Kidney tubule cell (primary cell): ENCODE data around the gene CACHD1.

Source experiments
- DNase-seq: peaks from one replicate; pipeline ENCODE4 v3.0.0-alpha.2; 2018; ENCODE audit warnings: low spot score

CACHD1 gene

DNA sequence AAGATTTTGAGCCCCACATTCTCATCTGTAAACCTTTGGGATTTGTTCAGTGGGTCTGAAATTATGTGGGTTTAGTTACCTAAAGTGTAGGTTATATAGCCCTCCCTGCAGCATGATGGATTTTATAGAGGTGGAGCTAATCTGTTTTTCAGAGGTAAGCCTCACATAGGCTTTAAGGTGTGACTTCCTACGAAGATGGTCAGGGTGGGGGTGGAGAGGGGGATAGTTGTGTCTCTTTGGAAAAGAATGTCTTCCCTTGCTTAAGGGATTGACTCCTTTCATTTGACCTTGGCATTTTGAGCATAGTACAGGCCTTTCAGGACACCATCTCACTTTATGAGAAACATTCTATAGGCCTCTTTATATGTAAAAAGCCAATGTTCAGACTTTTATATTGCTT is 3.4 kb downstream of the CACHD1 start:
- DNase-seq, result no peak

DNA sequence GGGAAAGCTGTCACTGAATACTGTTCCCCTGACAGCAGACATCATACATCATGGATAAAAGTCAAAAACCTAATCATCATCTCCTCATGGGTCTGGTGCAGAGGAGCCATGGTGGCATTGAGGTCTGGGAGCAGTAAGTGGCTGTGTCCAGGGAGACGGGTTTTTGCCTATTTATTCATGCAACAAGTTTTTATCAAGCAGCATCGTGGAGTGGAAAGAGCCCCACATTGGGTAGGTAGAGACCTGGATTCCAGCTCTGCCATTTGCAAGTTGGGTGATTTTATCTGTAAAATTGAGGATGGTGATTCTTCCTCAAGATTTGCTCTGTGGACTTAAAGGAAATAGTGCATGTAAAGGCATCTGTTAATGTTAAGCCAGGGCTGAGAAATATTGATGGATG is 4.2 kb downstream of the CACHD1 start:
- no peak for DNase-seq

DNA sequence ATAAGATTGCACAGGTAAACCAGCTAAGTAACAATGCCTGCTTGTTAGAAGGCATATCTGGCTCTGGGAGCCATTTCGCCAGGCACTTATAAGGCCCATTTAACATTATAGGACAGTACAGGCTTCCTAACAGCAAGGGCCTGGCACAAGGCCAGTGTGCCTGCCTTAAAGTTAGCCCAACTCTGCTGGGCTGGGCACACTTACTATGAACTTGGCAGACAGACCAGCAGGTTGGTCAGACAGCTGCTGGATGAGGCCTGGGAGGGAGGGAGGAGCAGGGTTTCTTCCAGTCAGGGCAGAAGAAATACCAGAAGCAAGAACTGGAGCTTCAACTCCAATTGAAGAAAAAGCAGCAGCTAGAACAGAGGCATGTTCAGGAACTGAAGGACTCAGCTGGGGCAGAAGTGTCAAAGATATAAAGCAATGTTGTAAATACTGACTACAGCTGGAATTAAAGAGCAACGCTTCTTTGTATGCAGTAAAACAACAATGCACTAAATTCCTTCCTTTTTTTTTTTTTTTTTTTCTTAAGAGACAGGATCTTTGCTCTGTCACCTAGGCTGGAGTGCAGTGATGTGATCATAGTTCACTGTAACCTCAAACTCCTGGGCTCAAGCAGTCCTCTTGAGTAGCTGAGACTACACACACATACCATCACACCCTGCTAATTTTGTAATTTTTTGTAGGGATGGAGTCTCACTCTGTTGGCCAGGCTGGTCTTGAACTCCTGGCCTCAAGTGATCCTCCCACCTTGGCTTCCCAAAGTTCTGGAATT is 4.9 kb downstream of the CACHD1 start:
- DNase-seq, result peak; percentile 63

DNA sequence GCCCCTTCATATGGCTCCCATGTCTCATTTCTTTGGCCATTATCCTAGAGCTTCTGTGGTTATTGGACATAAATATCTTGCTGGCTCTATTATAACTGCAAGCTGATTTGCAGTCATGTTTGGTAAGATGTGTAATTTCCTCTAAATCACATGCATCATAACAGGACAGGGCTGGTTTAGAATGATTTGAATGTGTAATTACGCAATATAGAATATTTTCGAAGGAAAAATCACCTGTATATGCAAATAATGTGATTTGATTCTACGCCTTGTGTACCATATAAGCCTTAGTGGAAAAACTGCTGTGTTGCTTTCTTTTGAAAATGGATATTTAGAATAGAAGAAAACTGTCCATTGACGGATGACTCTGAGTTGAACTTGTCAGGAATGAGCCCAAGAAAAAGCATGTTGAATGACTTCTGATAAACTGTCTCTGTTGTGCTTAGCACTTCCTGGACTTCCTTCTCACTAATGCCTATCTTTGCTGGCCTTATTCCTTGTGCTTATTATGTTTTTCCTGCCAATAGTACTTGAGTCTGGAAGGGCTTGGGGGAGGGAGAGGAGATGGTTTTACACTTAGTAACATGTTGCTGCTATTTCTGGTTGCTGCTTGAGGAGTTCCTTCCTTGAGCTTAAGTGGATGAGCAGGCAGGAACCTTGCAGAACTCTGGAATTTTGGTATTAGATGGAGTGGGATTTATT is 6.5 kb downstream of the CACHD1 start:
- DNase-seq, result peak; percentile 89

DNA sequence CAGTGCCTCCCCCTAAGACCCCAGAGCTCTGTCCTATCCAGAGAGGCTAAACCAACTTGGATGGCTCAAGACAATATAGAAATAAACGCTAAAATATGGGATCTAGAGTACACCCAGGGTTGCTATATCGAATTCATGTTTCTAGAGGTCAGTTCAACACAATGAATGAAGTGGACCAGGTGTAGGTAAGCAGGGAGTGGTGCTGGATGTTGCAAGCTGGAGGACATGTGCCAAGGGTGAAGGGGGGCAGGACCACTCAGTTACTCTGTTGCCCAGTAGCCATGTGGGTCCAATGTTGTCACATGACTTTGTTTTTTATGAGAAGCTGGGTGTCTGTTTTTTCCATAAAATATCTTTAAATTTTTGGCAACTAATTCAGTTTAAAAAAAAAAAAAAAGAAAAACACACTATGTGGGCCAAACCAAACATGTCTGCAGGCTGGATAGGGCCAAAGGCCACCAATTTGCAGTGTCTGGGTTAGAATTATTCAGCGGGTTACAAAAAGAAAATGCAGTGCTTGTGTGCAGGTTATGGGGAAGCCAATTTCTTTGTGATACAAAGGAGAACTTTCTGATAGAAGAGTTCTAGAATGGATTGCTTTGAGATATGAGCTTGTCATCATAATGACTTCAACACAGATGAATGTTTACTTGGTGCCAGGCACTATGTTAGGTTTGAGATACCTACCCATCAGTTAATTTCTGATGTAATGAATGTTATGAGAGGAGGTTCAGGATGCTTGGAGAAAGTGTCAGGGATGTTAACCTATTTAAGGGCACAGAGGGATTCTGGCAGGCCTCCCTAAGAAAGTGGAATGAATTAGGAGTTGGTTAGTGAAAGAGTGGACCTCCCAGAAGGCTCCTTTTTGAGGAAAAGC is 8.9 kb downstream of the CACHD1 start:
- DNase-seq, result no peak

DNA sequence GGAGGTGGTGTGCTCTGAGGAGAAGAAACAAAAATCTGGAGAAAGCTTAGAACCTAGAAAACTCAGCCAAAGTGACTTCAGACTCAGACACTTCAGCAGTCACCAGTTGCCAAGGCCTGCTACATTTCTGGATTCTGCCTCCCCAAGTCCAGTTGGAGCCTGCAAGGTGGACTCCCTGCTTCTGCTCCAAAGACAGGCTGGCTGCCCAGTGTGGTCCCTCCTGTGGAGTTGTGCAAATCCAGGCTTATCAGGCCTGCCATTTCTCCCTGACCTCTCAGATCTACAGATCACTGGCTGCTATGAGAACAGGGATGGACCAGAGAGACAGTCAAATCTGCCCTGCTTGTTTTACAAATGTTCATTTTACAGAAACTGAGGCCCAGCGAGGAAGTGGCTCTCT is 9.9 kb downstream of the CACHD1 start:
- no peak for DNase-seq

DNA sequence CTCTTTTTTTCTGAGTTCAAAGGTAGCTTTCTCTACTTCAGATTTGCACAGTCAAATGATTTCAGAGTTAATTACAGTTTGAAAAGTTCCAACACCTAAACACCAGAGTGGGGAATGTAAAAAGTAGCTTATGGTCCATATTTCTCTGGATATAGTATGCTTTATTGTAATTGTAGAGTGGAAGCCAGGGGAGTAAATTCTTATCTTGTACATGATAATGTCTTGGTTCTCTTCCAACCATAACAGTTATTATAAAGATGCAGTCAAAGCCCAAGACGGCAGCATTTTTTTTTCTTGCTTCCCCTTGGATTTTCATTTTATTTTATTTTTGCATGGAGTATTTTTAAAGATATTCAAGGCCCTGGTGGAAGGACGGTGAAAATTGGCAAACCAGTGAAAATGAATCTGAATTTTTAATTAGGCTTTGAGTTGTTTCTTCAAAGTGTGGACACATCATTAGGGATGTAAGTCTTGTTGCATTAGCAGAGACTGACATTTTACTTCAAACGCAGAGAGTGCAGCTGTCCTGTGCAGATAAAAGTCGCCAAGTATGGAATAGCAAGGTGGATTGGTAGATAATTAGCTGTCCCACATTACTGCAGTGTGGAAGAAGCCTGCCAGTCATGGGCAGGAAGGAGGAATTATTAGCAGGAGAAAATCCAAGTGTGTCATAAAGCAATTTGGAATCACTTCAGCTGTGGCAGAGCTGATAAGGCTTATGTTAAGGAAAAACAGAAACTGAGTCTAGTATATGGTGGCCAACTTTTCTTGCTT is 11.3 kb downstream of the CACHD1 start:
- DNase-seq, result peak; percentile 52

DNA sequence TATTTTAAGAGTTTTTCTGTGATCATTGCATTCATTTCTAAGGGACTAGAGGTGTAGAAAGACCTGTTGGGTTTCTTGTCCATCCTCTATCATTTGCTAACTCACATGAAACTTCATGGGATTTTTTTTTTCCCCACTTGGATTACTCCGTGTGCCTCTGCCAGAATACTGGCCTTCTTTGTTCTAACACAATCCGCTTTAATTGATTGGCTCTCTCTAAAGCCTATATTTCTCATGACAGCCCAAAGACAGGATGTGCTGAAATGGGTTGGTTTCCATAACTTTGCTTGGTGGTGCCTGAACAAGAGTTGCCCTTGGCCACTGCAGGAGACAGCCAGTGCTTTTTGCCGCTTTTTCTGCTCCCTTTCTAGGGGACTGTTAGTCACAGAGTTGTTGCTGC is 12.2 kb downstream of the CACHD1 start:
- no peak for DNase-seq

DNA sequence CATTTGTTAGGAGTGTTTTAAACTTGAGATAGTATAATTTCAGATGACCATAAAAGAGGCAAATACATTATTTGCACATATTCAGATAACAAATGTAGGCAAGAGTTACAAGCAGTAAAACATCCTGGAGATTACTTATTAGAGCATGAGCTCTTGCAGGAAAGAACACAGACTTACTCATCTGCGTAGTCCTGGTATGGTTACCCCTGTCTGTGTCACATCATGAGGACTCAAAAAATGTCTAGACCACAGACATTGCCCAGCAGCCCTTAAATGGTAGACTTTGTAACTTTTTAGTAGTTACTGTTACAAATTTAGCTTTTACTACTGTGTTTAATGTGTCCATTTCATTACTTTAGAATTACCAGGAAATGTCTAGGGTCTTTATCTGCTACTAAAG is 12.8 kb downstream of the CACHD1 start:
- DNase-seq, result peak; percentile 82

DNA sequence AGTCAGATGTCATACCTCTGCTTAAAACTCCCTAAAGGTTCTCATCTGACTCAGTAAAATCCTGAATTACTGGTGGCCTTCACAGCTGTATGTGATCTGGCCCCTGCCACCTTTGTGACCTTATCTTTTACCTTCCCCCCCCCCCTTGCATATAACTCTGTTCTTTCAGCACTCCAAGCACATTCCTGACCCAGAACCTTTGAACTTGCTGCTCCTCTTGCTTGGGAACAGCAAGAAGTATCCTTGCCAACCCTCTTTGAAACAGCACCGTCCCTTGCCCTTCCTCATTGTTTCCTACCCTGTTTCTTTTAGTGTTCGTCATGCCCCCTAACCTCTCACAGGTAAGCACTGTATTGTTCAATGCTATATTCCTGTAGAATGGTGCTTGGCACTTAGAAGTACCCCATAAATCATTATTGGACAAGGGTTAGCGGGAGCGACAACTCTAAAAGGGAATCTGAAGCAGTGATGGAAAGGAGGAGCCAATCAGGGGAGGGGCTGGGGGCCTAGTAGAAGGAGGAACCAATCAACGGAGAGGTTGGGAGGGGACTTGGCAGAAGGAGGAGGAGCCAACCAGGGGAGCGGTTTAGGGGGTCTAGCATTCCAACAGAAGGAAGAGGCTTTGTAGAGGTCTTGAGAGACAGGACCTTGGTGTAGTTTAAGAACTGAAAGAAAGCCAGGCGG is 13.9 kb downstream of the CACHD1 start:
- no peak for DNase-seq

DNA sequence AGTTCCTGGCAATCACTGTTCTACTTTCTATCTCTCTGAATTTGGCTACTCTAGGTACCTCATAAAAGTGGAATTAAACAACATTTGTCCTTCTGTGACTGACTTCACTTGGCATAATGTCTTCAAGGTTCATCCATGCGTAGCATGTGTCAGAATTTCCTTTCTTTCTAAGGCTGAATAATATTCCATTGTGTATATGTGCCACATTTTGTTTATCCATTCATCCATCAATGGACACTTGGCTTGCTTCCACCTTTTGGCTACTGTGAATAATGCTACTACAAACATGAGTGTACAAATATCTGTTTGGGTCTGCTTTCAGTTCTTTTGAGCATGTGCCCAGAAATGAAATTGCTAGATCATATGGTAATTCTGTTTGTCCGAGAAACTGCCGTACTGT is 14.7 kb downstream of the CACHD1 start:
- peak; percentile 89 for DNase-seq

DNA sequence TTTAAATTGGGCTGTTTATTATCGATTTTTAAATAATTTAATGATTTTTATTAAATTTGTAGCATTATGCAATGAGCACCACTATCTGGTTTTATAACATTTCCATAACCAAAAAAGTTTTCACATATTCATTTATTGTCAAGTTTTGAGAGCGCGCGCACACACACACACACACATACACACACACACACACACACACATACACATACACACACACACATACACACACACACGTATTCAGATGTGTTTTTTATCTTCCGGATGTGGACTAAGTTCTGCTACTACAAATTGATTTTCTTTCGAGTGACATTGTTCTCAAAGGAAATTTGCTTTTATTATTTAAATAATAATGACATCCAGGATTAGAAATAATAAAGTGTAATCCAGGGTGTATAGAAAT is 16.3 kb downstream of the CACHD1 start:
- no peak for DNase-seq

DNA sequence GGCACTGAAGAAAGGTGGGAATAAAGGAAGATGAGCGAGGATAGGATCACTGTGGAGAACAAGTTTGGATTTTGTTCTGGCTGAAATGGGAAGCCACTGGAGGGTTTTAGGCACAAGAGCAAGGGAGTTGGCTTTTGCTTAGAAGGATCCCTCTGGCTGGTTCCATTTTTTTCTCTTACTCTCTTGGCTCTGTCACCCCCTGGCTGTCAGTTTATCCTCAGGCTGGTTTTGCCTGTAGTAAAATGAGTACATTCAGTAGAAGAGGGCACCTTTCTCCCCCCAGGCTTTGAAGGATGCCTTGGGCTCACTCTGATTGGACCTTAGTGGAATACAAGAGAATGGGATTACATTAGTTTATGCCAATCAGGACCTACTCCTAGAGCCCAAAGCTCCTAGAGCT is 17.1 kb downstream of the CACHD1 start:
- no peak for DNase-seq

DNA sequence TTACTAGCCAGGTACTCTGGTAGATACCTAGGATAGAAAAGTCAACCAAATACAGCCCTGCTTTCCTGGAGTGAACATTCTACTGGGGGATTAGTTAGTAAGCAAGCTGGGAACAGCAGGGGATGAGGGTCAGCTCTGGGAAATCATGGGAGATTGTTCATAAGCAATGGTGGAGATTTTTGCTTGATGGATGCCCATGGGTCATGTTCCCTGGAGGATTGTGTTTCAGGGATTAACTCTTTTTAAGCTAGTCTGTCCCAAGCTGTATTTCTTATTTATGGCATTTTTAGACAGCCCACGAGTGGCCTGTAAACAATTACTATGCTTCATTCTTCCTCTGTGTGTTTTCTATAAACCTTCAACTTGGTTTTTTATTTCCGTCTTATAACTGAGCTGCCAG is 18.9 kb downstream of the CACHD1 start:
- no peak for DNase-seq

DNA sequence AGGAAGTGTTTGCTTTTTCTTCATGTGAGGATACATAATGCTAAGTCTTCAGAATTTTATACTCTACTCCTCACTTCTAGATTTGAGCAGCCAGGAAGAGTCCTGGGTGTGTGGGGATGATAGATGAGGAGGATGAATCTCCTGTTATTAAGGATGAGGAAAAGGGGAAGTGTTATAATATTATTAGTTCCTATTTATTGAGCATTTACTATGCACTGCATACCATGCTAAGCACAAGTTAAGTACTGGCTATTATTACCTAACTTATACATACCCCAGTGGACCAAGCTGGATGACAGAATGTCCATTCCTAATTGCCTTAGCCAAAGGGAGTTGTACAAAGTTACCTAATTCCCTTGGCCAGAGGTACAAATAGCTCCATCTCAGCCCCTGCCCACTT is 19.8 kb downstream of the CACHD1 start:
- no peak for DNase-seq

DNA sequence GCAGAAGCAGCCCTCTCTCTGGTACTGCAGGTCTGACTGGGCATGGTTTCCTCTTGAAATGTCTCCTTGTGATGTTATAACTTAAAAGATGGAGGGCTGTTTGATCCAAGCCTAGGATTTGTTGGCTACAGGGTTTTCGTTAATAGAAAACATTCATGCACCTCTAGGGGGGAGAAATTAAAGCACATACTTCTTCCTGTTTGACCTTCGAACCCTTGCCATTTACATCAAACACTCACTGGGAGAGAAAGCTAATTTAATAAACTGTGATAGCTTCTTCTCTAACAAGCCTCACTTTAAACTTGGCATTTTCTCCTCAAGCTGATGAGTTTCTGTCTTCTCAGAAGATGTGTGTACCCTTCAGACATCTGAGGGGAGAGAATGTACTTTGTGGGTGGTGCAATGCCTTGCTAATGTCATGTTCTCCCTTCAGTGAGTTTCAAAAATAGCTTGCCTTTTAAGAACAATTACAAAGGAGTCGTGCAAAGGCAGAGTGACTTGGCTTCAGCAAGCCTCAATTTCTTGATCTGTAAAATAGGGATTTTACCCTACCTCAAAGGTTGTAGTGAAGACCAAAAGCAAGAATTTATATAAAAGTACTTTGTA is 20.4 kb downstream of the CACHD1 start:
- DNase-seq, result no peak

DNA sequence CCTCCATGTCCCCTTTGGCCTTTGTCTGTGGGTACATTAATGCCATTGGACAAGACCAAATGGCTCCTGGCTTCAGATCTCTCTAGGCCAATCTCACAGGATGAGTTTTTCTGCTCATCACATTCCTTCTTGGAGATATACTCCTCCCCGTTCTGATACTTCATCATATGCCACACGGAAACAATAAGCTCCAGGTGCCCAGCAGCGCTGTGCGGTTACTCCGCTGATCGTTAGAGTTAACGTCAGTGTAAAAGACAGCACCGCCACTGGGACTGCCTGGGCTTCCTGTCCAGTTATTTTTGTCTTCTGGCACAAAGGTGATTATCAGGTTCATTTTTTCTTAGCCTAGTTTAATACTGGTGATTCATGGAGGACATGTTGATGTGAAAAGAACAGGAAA is 22.5 kb downstream of the CACHD1 start:
- no peak for DNase-seq

DNA sequence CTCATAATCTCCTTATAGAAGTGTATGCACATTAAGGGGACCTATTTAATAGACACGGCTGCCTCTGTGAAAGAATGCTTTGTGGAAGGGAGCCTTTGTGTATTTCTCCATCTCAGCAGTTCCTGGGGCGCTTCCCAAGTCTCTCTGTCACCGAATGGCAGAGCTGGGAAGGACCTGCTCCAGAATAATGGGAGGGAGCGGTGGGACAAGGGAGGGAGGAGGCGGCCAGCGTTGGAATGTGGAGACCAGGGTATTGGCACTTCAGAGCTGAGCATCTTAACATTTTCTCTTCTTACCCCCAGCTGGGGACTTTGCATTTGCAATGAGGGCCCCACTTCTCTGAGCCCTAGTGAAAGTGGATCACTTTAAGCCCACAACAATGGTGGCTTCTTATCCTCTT is 23.9 kb downstream of the CACHD1 start:
- no peak for DNase-seq

DNA sequence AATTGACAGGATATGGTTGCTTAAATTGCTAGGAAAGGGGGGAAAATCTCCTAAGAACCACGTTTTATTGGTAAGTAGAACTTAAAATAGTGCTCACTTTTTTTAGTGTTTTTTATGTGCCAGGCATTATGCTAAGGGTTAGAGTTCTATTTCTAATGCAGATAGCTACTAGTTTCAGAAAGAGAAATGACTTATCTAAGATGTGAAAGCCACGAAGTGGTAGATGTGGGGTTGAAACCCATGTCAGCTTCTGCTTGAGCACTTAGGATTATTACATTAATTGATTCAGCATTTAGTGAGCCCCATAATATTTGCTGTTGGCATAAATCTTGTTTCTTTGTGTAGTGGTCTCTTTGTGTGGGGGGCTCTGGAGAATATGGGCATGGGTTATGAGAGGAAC is 24.7 kb downstream of the CACHD1 start:
- DNase-seq, result no peak

DNA sequence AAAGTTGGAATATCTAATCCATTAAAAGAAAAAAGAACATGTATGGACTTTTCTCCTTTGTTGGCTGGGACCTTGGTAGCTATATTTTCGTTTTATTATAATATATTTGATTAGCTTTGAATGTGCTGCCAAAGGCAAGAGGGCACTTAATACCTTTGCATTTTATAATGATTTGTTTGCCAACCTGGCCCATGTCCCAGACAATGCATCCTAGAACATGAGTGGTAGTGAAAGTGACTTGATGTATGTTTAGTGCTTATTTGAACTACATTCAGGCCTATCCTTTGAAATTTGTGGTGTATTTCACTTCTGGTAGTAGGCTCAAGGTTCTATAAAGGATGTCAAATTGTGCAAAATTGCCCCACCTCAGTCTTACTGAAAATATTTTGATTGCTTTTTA is 25.9 kb downstream of the CACHD1 start:
- DNase-seq, result no peak

DNA sequence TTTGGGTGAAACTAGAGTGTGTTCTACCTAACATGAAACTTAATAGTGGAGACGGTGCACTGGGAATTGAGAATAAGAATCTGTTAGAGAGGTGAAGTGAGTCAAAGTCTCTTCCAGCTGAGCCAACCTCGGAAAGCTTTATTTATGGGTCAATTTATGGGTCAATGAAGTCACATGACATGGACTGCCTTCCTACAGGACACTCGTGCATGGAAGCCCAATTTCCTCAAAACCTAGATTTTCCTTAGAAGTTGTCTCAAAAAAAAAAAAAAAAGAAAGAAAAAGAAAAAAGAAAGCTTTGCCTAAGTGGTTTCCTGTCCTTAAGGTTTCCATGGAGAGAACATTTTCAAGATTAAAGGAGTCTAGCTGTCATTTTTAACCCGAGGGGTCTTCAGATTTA is 26.7 kb downstream of the CACHD1 start:
- no peak for DNase-seq
